Keratinocyte (primary cell): ENCODE results near the gene SPOCK1. TPM values are rescaled to one million over a fixed set of nuclear protein-coding genes. Genes with fewer than 3 reads are reported as not detected.
"Not testable (repeated sequence)": the region's sequence is repeated elsewhere in the genome, so short reads cannot be mapped to it uniquely, and the experiment has no call there.

Source experiments
- DNase-seq: peaks from one replicate; pipeline ENCODE4 v3.0.0-alpha.2; 2011; ENCODE audit warnings: low read depth, missing footprints, low spot score
- FAIRE-seq: peaks from 2 replicates; lab custom pipeline; 2011; peaks lifted over from hg19 to GRCh38; lab: Jason Lieb, UNC
- H2AFZ ChIP-seq: 2 replicates; pipeline ENCODE4 v1.6.0; 2012; ENCODE audit warnings: low read length, control low read depth, inconsistent platforms; ENCODE audit not compliant: control insufficient read depth
- H3K27ac ChIP-seq: 2 replicates; pipeline ENCODE4 v1.5.1; 2011; ENCODE audit warnings: low read length; ENCODE audit not compliant: control insufficient read depth, insufficient read depth
- H3K27me3 ChIP-seq: 3 replicates; pipeline ENCODE4 v1.6.0; 2011; ENCODE audit warnings: low read length; ENCODE audit not compliant: control insufficient read depth, insufficient read depth; ENCODE audit errors: extremely low read depth
- H3K36me3 ChIP-seq, 2 experiments: 2 replicates in 1 of 2; 3 replicates in 1 of 2; pipeline ENCODE4 v1.5.1; 2011; ENCODE audit warnings: low read length in 2 of 2, mild to moderate bottlenecking in 1 of 2; ENCODE audit not compliant: control insufficient read depth in 2 of 2, insufficient read depth in 2 of 2; ENCODE audit errors: extremely low read depth in 1 of 2
- H3K4me1 ChIP-seq: 3 replicates; pipeline ENCODE4 v1.5.1; 2011; ENCODE audit warnings: low read length; ENCODE audit not compliant: control insufficient read depth, insufficient read depth; ENCODE audit errors: extremely low read depth
- H3K4me2 ChIP-seq: 3 replicates; pipeline ENCODE4 v1.6.0; 2011; ENCODE audit warnings: low read depth, low read length; ENCODE audit not compliant: control insufficient read depth, insufficient read depth; ENCODE audit errors: extremely low read depth
- H3K4me3 ChIP-seq, 3 experiments: fragments of 200-600 bp in 1 of 3; sonication (generic) in 1 of 3; 2 replicates in 2 of 3; 3 replicates in 1 of 3; pipeline ENCODE4 v1.5.1; 2011 to 2016; ENCODE audit warnings: low read length in 3 of 3, mild to moderate bottlenecking in 3 of 3, control low read depth in 2 of 3, inconsistent platforms in 1 of 3, low read depth in 1 of 3, mixed read lengths in 1 of 3, mixed run types in 1 of 3, moderate library complexity in 1 of 3; ENCODE audit not compliant: control insufficient read depth in 2 of 3, insufficient read depth in 2 of 3; ENCODE audit errors: extremely low read depth in 1 of 3
- H3K79me2 ChIP-seq: 2 replicates; pipeline ENCODE4 v1.6.0; 2012; ENCODE audit warnings: low read length; ENCODE audit not compliant: control insufficient read depth, insufficient read depth
- H3K9ac ChIP-seq: 3 replicates; pipeline ENCODE4 v1.6.0; 2011; ENCODE audit warnings: low read length; ENCODE audit not compliant: control insufficient read depth, insufficient read depth; ENCODE audit errors: extremely low read depth
- H3K9me1 ChIP-seq: 3 replicates; pipeline ENCODE4 v1.6.0; 2011; ENCODE audit warnings: low read length; ENCODE audit not compliant: control insufficient read depth, insufficient read depth; ENCODE audit errors: extremely low read depth
- H3K9me3 ChIP-seq: 2 replicates; pipeline ENCODE4 v1.5.1; 2012; ENCODE audit warnings: low read depth, low read length; ENCODE audit not compliant: control insufficient read depth
- H4K20me1 ChIP-seq: 3 replicates; pipeline ENCODE4 v1.6.0; 2011; ENCODE audit warnings: low read length; ENCODE audit not compliant: control insufficient read depth, insufficient read depth; ENCODE audit errors: extremely low read depth
- EZH2 ChIP-seq: IDR thresholded peaks from one replicate; pipeline ENCODE4 v1.6.1; 2012; ENCODE audit warnings: inconsistent platforms, mild to moderate bottlenecking, low read length, moderate library complexity
- dilution Hi-C: fragments of 300-500 bp; cut with MboI; formaldehyde crosslinking; loops from one replicate; pipeline ENCODE4 v1.7.0; 2020; ENCODE audit warnings: low sequenced_read_pairs; ENCODE audit not compliant: extremely low pct_ligation_motif_present
- polyA plus RNA-seq, 5 experiments: library from polyadenylated mRNA; depleted of rRNA in 3 of 5; stranded (reverse) in 3 of 5; stranded (forward) in 1 of 5; unstranded in 1 of 5; fragments of >200 nt; gene quantifications; 1 replicate in 1 of 5; 2 replicates in 3 of 5; 3 replicates in 1 of 5; pipeline versions ENCODE4 v1.2.1 to v1.2.3, GENCODE V29; 2011 to 2012; ENCODE audit warnings: missing spikeins in 2 of 5, low read depth in 1 of 5, low replicate concordance in 1 of 5
- TF ChIP-seq, protein P1 (sequence below), 3 experiments: IDR thresholded peaks in 1 of 3; conservative IDR thresholded peaks in 1 of 3; optimal IDR thresholded peaks in 1 of 3; 2 replicates in 2 of 3; 3 replicates in 1 of 3; pipeline versions ENCODE3 to v1.5.1; 2011; ENCODE audit warnings: low read length in 3 of 3, mild to moderate bottlenecking in 3 of 3, moderate library complexity in 2 of 3, control low read depth in 1 of 3, inconsistent platforms in 1 of 3; ENCODE audit not compliant: insufficient read depth in 2 of 3; ENCODE audit errors: extremely low read depth in 1 of 3

The SPOCK1 gene
- polyA plus RNA-seq, 1 donor (not counting 4 experiments of a cell fraction or from before 2014, with no cell fraction given): 5.5 TPM

DNA sequence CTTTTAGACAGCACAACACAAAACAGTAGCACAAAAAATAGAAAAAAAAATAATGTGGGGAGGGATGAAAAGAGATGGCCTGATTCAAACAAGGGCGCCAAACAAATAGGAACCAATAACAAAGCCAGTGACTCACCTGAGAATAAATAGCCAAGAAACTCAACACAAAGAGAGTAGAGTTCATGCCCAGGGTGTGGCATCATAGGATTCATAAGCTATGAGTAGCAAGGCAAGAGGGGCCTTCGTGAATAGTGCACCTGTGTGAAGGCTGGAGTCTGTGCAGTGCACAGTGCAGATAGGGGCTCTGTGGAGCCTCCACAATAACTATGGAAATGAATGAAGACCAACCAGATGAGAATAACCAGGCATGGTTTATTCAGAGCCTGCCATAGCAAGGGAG, 541.7 kb downstream of the SPOCK1 start:
- H3K27ac ChIP-seq: no peak overlapping the region
- H3K4me2 ChIP-seq: no peak overlapping the region
- H3K9me1 ChIP-seq: no peaks in the 10 kb centered on the region
- dilution Hi-C loops: no loop called here
- no peak overlapping the region for H3K9ac ChIP-seq
- DNase-seq (no peak), FAIRE-seq (no peak)
- no peak overlapping the region for H3K4me3 ChIP-seq
- H3K79me2 ChIP-seq: no peaks in the 10 kb centered on the region
- H3K9me3 ChIP-seq: no peaks in the 10 kb centered on the region
- no peaks in the 10 kb centered on the region for H3K4me1 ChIP-seq
- no peaks in the 10 kb centered on the region for H4K20me1 ChIP-seq
- H2AFZ ChIP-seq: no peak overlapping the region
- no peaks in the 10 kb centered on the region for H3K27me3 ChIP-seq
- TF ChIP-seq EZH2: no peak
- TF ChIP-seq, protein P1, sequence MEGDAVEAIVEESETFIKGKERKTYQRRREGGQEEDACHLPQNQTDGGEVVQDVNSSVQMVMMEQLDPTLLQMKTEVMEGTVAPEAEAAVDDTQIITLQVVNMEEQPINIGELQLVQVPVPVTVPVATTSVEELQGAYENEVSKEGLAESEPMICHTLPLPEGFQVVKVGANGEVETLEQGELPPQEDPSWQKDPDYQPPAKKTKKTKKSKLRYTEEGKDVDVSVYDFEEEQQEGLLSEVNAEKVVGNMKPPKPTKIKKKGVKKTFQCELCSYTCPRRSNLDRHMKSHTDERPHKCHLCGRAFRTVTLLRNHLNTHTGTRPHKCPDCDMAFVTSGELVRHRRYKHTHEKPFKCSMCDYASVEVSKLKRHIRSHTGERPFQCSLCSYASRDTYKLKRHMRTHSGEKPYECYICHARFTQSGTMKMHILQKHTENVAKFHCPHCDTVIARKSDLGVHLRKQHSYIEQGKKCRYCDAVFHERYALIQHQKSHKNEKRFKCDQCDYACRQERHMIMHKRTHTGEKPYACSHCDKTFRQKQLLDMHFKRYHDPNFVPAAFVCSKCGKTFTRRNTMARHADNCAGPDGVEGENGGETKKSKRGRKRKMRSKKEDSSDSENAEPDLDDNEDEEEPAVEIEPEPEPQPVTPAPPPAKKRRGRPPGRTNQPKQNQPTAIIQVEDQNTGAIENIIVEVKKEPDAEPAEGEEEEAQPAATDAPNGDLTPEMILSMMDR (optimal IDR thresholded peaks at IDR 0.05 in 1 of 3, IDR thresholded peaks at IDR 0.05 in 1 of 3, conservative IDR thresholded peaks at IDR 0.05 in 1 of 3; ENCODE audit: extremely low read depth in 1 of 3, insufficient read depth in 2 of 3, low read length in 3 of 3): no peak
- H3K36me3 ChIP-seq: no peaks in the 10 kb centered on the region

DNA sequence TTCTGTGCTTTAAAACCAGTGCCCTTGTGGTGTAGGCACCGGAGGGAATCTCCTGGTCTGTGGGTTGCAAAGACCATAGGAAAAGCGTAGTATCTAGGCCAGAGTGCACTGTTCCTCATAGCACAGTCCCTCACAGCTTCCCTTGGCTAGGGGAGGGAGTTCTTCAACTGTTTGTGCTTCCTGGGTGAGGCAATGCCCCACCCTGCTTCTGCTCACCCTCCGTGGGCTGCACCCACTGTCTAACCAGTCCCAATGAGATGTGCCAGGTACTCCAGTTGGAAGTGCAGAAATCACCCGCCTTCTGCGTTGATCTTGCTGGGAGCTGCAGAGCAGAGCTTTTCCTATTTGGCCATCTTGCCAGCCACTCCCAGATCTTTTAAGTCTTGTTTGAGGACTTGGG, 545.0 kb downstream of the SPOCK1 start:
- H3K4me1 ChIP-seq, H3K27me3 ChIP-seq, DNase-seq, H3K27ac ChIP-seq, H3K9me3 ChIP-seq, H2AFZ ChIP-seq, H3K4me3 ChIP-seq, H3K79me2 ChIP-seq, H3K36me3 ChIP-seq, H3K9ac ChIP-seq, FAIRE-seq, H3K4me2 ChIP-seq, H4K20me1 ChIP-seq, dilution Hi-C loops, H3K9me1 ChIP-seq: not testable (repeated sequence)

DNA sequence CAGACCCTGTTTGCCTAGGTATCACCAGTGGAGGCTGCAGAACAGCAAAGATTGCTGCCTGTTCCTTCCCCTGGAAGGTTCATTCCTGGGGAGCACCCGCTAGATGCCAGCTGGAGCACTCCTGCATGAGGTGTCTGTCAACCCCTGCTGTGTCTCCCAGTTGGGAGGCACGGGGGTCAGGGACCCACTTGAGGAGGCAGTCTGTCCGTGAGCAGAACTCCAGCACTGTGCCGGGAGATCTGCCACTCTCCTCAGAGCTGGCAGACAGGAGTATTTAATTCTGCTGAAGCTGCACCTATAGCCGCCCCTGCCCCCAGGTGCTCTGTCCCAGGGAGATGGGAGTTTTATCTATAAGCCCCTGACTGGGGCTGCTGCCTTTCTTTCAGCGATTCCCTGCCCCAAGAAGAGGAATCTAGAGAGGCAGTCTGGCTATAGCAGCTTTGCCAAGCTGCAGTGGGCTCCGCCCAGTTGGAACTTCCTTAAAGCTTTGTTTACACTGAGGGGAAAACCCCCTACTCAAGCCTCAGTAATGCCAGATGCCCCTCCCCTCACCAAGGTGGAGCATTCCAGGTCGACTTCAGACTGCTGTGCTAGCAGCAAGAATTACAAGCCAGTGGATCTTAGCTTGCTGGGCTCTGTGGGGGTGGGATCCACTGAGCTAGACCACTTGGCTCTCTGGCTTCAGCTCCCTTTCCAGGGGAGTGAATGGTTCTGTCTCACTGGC, 545.6 kb downstream of the SPOCK1 start:
- H3K27me3 ChIP-seq, H3K9me1 ChIP-seq, H3K27ac ChIP-seq, H3K4me3 ChIP-seq, H3K9ac ChIP-seq, H4K20me1 ChIP-seq, H3K4me2 ChIP-seq, H2AFZ ChIP-seq, H3K36me3 ChIP-seq, H3K4me1 ChIP-seq, dilution Hi-C loops, H3K79me2 ChIP-seq, H3K9me3 ChIP-seq, DNase-seq, FAIRE-seq: not testable (repeated sequence)
